WERI-Rb-1 (cell line): ENCODE results near the gene SPINT2.
"Not testable (repeated sequence)": the region's sequence is repeated elsewhere in the genome, so short reads cannot be mapped to it uniquely, and the experiment has no call there.

Experiments
- DNase-seq: peaks from one replicate; pipeline ENCODE4 v3.0.0-alpha.2; 2020
- H3K27ac ChIP-seq: fragments of 250-450 bp; sonication (Bioruptor Pico); 2 replicates; pipeline ENCODE4 v1.5.1; 2020; ENCODE audit warnings: mild to moderate bottlenecking, moderate library complexity
- H3K27me3 ChIP-seq: fragments of 250-450 bp; sonication (Bioruptor Pico); 2 replicates; pipeline ENCODE4 v1.5.1; 2021; ENCODE audit warnings: mild to moderate bottlenecking, low read depth, moderate library complexity; ENCODE audit not compliant: insufficient read depth, severe bottlenecking
- H3K36me3 ChIP-seq: fragments of 250-450 bp; sonication (Bioruptor Pico); 2 replicates; pipeline ENCODE4 v1.5.1; 2020; ENCODE audit warnings: mild to moderate bottlenecking, moderate library complexity
- H3K4me3 ChIP-seq: 2 replicates; pipeline ENCODE4 v1.5.1; 2011; ENCODE audit warnings: low read depth, mild to moderate bottlenecking, control low read depth, low read length
- H3K9me3 ChIP-seq: fragments of 250-450 bp; sonication (Bioruptor Pico); 2 replicates; pipeline ENCODE4 v1.5.1; 2021; ENCODE audit warnings: mild to moderate bottlenecking, moderate library complexity; ENCODE audit not compliant: severe bottlenecking
- TF ChIP-seq, protein P1 (sequence below): IDR thresholded peaks from 2 replicates; pipeline ENCODE4 v1.5.1; 2011; ENCODE audit warnings: low read depth, mild to moderate bottlenecking, control low read depth, inconsistent platforms, low read length

The SPINT2 gene

DNA sequence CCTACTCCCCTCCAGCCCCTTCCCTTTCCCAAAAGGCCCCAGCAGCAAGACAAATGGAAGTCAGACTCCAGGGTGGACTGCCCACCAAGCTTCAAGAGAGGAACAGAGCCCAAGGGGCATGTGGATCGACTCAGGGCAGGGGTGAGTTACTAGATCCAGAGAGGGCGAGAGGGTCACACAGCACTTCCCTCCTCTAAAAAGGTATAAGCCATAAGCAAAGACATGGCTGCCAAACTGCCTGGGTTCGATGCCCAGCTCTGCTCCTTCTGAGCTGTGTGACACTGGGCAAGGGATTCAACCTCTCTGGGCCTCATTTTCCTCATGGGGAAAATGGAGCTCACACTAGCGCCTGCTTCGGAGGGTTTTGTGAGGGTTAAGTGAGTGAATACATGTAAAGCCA lies 12.0 kb upstream of the SPINT2 start:
- peaks cover 56% of the 10 kb centered on the region for H3K36me3 ChIP-seq
- H3K27me3 ChIP-seq = no peaks in the 10 kb centered on the region
- peak overlapping the region; percentile 98 for H3K27ac ChIP-seq
- H3K9me3 ChIP-seq = no peaks in the 10 kb centered on the region
- peak overlapping the region; percentile 50 for H3K4me3 ChIP-seq
- TF ChIP-seq, protein P1, sequence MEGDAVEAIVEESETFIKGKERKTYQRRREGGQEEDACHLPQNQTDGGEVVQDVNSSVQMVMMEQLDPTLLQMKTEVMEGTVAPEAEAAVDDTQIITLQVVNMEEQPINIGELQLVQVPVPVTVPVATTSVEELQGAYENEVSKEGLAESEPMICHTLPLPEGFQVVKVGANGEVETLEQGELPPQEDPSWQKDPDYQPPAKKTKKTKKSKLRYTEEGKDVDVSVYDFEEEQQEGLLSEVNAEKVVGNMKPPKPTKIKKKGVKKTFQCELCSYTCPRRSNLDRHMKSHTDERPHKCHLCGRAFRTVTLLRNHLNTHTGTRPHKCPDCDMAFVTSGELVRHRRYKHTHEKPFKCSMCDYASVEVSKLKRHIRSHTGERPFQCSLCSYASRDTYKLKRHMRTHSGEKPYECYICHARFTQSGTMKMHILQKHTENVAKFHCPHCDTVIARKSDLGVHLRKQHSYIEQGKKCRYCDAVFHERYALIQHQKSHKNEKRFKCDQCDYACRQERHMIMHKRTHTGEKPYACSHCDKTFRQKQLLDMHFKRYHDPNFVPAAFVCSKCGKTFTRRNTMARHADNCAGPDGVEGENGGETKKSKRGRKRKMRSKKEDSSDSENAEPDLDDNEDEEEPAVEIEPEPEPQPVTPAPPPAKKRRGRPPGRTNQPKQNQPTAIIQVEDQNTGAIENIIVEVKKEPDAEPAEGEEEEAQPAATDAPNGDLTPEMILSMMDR = no peak
- no peak for DNase-seq

DNA sequence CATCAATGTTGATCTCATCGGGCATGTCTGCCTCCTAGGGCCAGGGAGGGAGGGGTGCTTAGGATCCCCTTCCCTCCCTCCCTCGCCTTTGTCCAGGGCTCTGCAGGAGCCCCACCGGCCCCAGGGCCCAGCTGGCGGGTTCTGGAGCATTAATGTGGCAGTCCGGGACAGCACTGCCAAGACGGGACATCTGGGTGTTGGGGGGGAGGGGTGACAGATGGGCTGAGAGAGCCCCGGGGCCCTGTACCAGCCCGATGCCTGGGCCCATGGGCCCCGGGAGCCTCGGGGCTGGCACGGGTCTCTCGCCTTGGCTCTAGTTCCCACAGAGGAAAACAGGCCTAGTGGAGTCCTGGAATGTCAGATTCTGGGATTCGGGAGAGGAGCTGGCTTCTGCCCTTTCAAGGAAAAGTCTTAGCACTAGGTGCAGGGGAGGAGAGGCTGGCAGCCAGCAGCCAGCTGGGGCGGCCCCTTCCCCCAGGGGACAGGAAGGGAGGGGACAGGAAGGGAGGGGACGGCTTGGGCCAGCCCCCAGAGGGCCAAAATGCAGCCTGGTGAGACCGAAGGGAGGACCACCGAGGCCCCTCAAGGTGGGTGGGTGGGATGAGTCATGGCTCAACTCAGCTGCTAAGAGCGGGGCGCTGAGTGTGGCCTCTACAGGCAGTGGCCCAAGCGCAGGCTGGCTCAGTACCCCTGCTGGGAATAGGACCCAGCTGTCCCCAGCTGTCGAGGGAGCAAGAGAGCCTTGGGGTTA lies 11.3 kb upstream of the SPINT2 start:
- TF ChIP-seq, protein P1 = no peak
- H3K4me3 ChIP-seq = peak overlapping the region; percentile 50
- H3K27me3 ChIP-seq = no peaks in the 10 kb centered on the region
- H3K27ac ChIP-seq = peak overlapping the region; percentile 98
- peak; percentile 97 for DNase-seq
- peaks cover 50% of the 10 kb centered on the region for H3K36me3 ChIP-seq
- no peaks in the 10 kb centered on the region for H3K9me3 ChIP-seq

DNA sequence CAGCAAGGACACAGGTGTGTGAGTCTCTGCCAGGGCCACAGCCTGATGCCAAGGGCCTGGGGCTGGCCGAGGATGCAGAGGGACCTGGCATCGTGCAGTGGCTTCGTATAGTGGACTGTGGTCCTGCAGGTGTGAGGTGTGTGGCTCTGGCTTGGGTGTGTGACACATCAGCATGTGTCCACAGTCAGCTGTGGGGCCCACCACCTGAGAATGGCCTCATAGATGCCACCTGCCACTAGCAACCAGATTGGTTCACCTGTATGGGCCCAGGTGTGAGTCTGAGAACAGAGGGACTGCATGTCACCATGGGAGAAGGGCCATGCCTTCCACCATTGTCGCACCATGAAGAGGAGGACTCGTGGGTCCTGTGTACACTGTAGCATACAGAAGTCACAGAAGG lies 10.6 kb upstream of the SPINT2 start:
- H3K27ac ChIP-seq = peak overlapping the region; percentile 98
- no peaks in the 10 kb centered on the region for H3K9me3 ChIP-seq
- TF ChIP-seq, protein P1 = no peak
- H3K27me3 ChIP-seq = no peaks in the 10 kb centered on the region
- no peak for DNase-seq
- no peak overlapping the region; the same call in 1 of the 2 replicates for H3K4me3 ChIP-seq
- peaks cover 44% of the 10 kb centered on the region for H3K36me3 ChIP-seq

DNA sequence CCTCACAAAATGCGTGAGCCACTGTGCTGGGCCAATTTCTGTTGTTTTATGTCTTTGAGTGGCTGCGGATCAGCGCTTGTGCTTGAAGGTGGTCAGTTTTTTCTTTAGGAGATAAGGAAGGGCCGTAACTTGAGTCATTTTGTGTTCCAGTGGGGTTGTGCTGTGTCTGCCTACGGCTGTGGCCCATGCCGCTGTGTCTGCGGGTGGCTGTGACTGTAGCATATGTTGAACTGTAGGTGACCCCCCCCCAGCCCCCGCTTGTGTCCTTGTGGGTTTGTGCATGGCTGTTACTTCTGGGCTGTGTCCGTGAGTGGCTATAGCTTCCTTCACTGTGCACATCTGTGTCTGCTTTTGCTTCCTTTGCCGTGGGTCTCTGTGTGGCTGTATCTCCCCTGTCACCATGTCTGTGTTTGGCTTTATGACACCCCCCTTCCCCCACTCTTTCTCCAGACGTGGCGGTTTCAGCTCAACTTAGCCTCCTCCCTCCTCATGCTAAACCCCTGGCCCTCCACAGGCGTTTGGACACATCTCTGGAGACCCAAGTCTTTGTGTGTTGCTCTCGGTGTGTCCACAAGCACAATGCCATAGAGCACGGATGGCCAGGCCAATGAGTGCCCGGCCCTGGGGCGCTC lies 8.9 kb upstream of the SPINT2 start:
- no peaks in the 10 kb centered on the region for H3K27me3 ChIP-seq
- H3K36me3 ChIP-seq = peaks cover 40% of the 10 kb centered on the region
- peak; percentile 67 for DNase-seq
- peak overlapping the region; percentile 80 for H3K4me3 ChIP-seq
- peak overlapping the region; percentile 98 for H3K27ac ChIP-seq
- no peaks in the 10 kb centered on the region for H3K9me3 ChIP-seq
- TF ChIP-seq, protein P1 = no peak

DNA sequence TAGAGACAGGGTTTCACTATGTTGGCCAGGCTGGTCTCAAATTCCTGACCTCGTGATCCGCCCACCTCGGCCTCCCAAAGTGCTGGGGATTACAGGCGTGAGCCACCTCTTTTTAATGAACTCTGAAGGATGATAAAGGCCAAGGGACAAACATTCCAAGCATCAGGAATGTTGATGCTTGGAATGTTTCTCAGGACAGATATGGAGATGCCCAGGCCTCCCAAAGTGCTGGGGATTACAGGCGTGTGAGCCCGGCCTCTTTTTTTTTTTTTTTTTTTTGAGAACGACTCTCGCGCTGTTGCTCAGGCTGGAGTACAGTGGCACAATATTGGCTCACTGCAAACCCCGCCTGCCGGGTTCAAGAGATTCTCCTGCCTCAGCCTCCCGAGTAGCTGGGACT lies 2.4 kb upstream of the SPINT2 start:
- not testable (repeated sequence) for H3K9me3 ChIP-seq, H3K36me3 ChIP-seq, DNase-seq

DNA sequence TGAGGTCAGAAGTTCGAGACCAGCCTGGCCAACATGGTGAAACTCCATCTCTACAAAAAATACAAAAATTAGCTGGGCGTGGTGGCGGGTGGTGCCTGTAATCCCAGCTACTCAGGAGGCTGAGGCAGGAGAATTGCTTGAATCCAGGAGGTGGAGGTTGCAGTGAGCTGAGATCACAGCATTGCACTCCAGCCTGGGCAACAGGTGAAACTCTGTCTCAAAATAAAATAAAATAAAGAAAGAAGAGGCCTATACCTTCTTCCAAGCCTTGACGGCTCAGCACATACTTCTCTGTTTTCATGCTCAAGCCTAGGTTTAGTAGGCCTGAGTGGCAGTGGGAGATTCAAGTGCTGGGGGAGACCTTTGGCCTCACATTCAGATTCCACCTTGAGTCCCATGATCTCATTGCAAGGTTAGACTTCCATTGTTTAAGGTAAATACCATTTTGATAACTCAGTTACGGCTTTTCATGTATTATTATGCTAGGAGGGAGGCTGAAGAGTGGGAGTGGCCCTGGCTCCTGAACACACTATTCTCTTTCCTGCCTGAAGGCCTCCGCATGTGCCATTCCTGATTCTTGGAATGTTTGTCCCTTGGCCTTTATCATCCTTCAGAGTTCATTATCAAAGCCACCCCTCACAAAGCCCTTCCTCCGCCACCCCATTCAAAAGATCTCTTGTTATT lies 1.6 kb upstream of the SPINT2 start:
- H3K4me3 ChIP-seq = no peak overlapping the region
- H3K27ac ChIP-seq = no peak overlapping the region

More for the DNA sequence above, 2.4 kb upstream of the SPINT2 start:
- H3K27ac ChIP-seq, H3K4me3 ChIP-seq, H3K27me3 ChIP-seq: not testable (repeated sequence)

More for the DNA sequence above, 1.6 kb upstream of the SPINT2 start:
- DNase-seq = no peak
- no peaks in the 10 kb centered on the region for H3K36me3 ChIP-seq
- no peaks in the 10 kb centered on the region for H3K27me3 ChIP-seq
- TF ChIP-seq, protein P1 = no peak
- H3K9me3 ChIP-seq = no peaks in the 10 kb centered on the region
